GM13976 (cell line): ENCODE data around the gene TTC13.
A peak's percentile ranks its signal among the peaks of the same experiment; 100 is the strongest.

Experiments
- DNase-seq: peaks from one replicate; pipeline ENCODE4 v3.0.0; 2012; ENCODE audit warnings: low spot score
- in situ Hi-C: fragments of 300-500 bp; cut with MboI; formaldehyde crosslinking; loops from one replicate; pipeline ENCODE4 v1.12.0; 2022; ENCODE audit warnings: low sequenced_read_pairs, mixed read lengths, inconsistent platforms; ENCODE audit not compliant: unreplicated experiment
- TF ChIP-seq, protein P1 (sequence below): IDR thresholded peaks from 2 replicates; pipeline ENCODE4 v1.5.1; 2012; ENCODE audit warnings: borderline replicate concordance, mild to moderate bottlenecking; ENCODE audit not compliant: insufficient read depth; ENCODE audit errors: extremely low read depth, missing control alignments, control extremely low read depth

Gene TTC13

DNA sequence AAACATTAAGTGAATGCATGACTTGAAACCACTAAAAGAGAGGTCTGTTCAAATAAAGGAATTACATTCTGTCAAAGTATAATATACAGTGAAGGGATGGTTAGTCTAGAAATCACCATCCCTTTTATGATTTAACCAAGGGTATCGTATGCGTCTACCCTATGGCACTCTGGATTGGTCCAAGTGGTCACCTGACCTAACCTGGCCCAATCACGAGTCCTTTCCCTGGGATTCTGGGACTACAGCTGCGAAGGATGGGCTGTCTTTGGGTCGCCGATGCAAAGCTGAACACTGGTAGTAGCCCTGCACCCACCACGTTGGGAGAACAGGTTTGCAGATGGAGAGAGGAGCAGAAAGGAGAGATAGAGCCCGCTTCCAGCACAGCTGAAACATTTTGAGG, 79.9 kb downstream of the TTC13 start:
- in situ Hi-C loops: no loop called here
- TF ChIP-seq, protein P1, sequence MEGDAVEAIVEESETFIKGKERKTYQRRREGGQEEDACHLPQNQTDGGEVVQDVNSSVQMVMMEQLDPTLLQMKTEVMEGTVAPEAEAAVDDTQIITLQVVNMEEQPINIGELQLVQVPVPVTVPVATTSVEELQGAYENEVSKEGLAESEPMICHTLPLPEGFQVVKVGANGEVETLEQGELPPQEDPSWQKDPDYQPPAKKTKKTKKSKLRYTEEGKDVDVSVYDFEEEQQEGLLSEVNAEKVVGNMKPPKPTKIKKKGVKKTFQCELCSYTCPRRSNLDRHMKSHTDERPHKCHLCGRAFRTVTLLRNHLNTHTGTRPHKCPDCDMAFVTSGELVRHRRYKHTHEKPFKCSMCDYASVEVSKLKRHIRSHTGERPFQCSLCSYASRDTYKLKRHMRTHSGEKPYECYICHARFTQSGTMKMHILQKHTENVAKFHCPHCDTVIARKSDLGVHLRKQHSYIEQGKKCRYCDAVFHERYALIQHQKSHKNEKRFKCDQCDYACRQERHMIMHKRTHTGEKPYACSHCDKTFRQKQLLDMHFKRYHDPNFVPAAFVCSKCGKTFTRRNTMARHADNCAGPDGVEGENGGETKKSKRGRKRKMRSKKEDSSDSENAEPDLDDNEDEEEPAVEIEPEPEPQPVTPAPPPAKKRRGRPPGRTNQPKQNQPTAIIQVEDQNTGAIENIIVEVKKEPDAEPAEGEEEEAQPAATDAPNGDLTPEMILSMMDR: no peak
- DNase-seq: no peak

DNA sequence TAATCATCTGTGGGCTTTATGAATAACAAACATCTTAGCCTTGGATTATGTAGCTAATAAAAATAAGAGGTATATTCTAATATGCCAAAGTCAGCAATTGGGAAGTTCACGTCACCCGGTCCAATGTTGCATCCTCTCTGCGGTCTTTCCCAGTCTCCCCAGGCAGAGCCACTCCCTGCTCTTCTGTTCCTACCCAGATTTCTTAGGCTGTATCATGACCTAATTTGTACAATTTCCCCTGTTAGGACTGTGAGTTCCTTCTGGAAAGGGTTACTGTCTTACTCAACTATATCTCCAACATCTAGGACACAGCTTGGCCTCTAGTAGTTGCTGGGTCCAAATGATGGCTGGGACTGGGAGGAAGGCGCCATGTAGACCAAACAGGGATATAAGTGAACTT, 80.5 kb downstream of the TTC13 start:
- TF ChIP-seq, protein P1: no peak
- in situ Hi-C loops: no loop called here
- no peak for DNase-seq

DNA sequence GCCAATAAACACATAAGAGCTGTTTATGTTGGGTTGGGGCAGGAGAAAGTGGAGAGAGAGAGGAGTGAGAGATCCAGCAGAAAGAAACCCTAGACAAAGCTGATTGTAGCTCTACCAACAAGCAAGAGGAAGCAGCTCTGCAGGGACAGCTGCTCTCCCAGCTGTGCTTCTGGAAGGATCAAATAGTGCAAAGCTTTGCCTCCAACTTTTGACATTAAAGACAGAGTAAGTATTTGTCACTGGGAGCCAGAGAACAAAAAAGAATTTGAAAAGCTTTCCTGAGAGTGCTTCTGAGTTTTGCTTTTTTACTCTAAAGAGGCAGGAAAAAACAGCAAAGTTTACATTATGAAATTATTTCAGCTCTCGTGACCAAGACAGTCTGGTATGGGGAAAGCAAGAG, 81.9 kb downstream of the TTC13 start:
- no peak for DNase-seq
- in situ Hi-C loops: no loop called here
- TF ChIP-seq, protein P1: no peak

DNA sequence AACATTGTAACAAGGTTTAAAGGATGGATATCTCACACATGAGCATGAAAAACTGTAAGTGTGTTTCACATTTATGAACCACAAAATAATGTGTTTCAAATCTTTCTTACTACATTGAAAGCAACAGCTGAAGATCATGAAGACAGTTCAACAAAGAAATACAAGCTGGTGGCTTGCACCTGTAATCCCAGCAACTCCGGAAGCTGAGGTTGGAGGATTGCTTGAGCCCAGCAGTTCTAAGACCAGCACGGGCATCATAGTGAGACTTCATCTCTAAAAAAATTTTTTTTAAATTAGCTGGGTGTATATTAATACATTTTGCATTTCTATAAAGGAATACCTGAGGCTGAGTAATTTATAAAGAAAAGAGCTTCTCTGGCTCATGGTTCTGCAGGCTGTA, 83.2 kb downstream of the TTC13 start:
- in situ Hi-C loops: no loop called here
- TF ChIP-seq, protein P1: no peak
- DNase-seq: no peak

DNA sequence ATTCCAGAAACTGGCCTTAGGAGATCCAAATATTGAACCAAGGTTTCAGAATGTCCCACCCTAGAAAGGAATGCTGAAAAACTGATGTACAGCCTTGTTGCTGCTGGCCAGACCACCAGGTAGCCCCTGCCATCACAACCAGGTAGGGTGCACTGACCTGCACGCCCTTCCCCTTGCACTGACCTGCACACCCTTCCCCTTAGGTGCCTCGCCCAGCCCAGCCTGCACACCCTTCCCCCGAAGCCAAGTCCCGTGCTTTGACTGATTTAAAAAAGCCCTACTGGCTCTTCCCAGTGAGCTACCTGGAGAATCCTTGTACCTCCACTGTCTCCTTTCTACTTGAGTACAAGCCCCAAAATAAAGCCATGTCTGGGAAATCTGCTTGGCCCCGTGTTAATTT, 84.0 kb downstream of the TTC13 start:
- in situ Hi-C loops: no loop called here
- TF ChIP-seq, protein P1: no peak
- DNase-seq: no peak

DNA sequence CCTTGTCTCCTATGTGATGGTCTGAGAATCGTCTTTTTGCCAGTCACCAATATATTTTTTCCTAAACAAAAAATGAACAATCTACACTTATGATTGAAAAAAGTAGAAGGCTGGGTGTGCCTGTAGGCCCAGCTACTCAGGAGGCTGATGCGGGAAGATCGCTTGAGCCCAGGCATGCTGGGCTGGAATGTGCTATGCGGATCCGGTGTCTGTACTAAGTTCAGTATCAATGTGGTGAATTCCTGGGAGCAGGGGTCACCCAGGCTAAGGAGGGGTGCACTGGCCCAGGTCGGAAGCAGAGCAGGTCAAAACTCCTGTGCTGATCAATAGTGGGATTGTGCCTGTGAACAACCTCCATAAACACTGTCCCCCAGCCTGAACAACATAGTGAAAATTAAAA, 84.6 kb downstream of the TTC13 start:
- in situ Hi-C loops: no loop called here
- no peak for DNase-seq
- TF ChIP-seq, protein P1: no peak

DNA sequence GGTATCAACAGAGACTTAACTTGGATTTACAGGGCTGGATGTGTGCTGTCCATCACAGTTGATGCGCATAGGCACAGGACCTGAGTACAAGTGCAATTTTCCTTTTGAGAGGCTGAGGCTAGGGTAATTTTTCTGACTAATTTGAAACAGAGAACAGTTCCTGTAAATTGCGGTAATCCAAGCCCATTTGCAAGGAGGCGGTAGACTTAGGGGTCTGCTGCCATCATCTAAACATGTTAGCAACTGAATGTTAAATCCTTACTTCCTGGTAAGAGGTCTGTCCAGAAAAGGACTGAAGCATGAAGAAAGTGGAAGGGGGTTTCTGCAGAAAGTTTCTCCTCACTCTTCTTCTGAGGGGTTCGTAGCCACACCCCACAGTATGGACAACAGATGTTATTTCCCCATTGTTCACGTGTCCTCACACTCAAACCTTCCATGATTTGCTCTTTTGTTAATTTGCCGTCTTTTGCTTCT, 86.6 kb downstream of the TTC13 start:
- TF ChIP-seq, protein P1: no peak
- peak; percentile 36 for DNase-seq
- in situ Hi-C loops: no loop called here
